Hepatocyte (in vitro differentiated cells): Measurements from ENCODE around the gene SNTB2.

ENCODE experiments used
- CTCF ChIP-seq: fragments of 200-600 bp; sonication (generic); IDR thresholded peaks from 2 replicates; pipeline ENCODE4 v1.5.1; 2016; ENCODE audit warnings: antibody characterized with exemption, mild to moderate bottlenecking; ENCODE audit not compliant: poor library complexity
- EZH2 ChIP-seq: fragments of 200-600 bp; sonication (generic); IDR thresholded peaks from 2 replicates; pipeline ENCODE4 v1.6.1; 2016; ENCODE audit warnings: antibody characterized with exemption, mild to moderate bottlenecking, borderline replicate concordance
- EZH2phosphoT487 ChIP-seq: fragments of 200-600 bp; sonication (generic); IDR thresholded peaks from one replicate; pipeline ENCODE4 v1.6.1; 2018; ENCODE audit warnings: antibody characterized with exemption, mild to moderate bottlenecking, low read depth, moderate library complexity; ENCODE audit not compliant: unreplicated experiment, severe bottlenecking

GRCh38 chr16:69326172-69326873 lies 139.4 kb downstream of the SNTB2 start:
- TF ChIP-seq CTCF (no peak), EZH2 (no peak), EZH2phosphoT487 (no peak)
